Muscle layer of duodenum (tissue), 2 donors: ENCODE measurements around the gene IGSF21.
"Not testable (repeated sequence)": the region's sequence is repeated elsewhere in the genome, so short reads cannot be mapped to it uniquely, and the experiment has no call there.

Experiments used
- H3K27ac ChIP-seq: one replicate; pipeline ENCODE4 v1.7.0; 2013; ENCODE audit warnings: mild to moderate bottlenecking, low read length
- H3K27me3 ChIP-seq: one replicate; pipeline ENCODE4 v1.7.0; 2013; ENCODE audit warnings: low read depth, mild to moderate bottlenecking, control low read depth, low read length
- H3K36me3 ChIP-seq, 2 donors: one replicate each; pipeline ENCODE4 v1.7.0; 2013; ENCODE audit warnings: low read length in 2 of 2, control low read depth in 1 of 2, mild to moderate bottlenecking in 1 of 2; ENCODE audit not compliant: insufficient read depth in 2 of 2, control insufficient read depth in 1 of 2
- H3K4me1 ChIP-seq, 2 donors: one replicate each; pipeline ENCODE4 v1.7.0; 2013; ENCODE audit warnings: low read length in 2 of 2, mild to moderate bottlenecking in 2 of 2, control low read depth in 1 of 2, moderate library complexity in 1 of 2; ENCODE audit not compliant: insufficient read depth in 2 of 2, control insufficient read depth in 1 of 2
- H3K4me3 ChIP-seq, 2 donors: one replicate each; pipeline ENCODE4 v1.7.0; 2013; ENCODE audit warnings: low read length in 2 of 2, low read depth in 1 of 2, mild to moderate bottlenecking in 1 of 2
- H3K9me3 ChIP-seq, 2 donors: one replicate each; pipeline ENCODE4 v1.7.0; 2013; ENCODE audit warnings: low read length in 2 of 2, control low read depth in 1 of 2, mild to moderate bottlenecking in 1 of 2; ENCODE audit not compliant: control insufficient read depth in 1 of 2
- donor health status: healthy.

Gene IGSF21

DNA sequence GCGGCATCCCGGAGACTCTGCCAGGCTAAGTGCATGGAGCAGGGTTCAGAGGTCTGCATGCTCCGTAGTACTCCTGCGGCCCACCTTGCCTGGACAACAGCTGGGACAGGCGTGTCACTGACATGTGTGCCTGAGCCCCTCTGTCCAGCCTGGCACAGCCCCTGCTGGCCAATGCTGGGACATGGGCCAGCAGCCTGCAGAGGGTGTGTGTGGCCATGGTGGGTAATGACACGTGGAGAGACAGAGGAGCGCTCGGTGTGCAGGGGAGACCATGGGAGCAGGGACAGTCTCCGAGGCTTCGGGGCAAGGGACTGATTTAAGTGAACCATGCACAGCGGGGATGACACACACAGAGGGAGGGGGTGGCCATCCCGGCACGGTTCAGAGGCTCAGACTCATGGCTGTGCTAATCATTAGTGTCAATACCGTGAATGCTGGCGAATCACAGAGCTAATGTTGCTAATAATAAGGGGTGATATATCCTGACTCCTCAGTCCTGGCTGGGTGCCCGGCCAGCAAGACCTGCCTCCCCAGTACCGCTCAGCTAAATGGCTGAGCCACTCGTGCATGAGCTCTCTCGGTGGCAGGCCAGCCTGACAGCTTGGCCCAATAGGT lies 41.5 kb downstream of the IGSF21 start:
- no peak overlapping the region for H3K4me3 ChIP-seq
- no peak overlapping the region for H3K27ac ChIP-seq
- no peaks in the 10 kb centered on the region for H3K4me1 ChIP-seq
- no peaks in the 10 kb centered on the region for H3K36me3 ChIP-seq
- no peaks in the 10 kb centered on the region for H3K27me3 ChIP-seq
- H3K9me3 ChIP-seq: no peaks in the 10 kb centered on the region

- Histone ChIP-seq H3K4me1 (no peaks in the 10 kb centered on the region), H3K27ac (no peak overlapping the region), H3K4me3 (no peak overlapping the region), H3K27me3 (peaks cover 4% of the 10 kb centered on the region), H3K36me3 (no peaks in the 10 kb centered on the region), H3K9me3 (no peaks in the 10 kb centered on the region)
Observed at GRCh38 chr1:18151436-18152122, 44.0 kb downstream of the IGSF21 start.

- no peak overlapping the region for H3K4me3 ChIP-seq
- peaks cover 4% of the 10 kb centered on the region for H3K27me3 ChIP-seq
Observed at GRCh38 chr1:18154430-18155194, 47.0 kb downstream of the IGSF21 start.

DNA sequence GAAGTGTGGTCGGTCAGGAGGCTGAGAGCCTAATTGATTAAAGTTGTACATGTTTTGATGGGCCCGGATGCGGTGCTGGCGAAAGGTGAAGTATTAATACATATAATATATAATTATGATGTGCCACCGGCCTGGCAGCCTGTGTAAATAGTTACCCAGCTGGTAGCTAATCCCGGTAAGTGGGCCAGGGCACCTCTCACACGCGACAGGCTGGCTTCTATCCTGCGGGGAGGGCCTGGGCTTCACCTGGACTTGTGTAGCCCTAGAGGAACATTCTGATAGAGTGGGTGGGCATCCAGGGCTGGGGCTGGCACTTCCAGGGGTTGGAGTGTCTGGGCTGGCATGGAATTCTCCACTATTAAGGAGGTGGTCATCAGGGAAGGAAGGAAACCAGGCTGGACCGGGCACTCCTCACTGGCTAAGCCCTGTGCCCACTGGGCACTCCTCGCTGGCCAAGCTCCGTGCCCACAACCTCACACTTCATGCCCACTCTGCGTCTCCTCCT lies 48.3 kb downstream of the IGSF21 start:
- peaks cover 4% of the 10 kb centered on the region for H3K27me3 ChIP-seq
- no peaks in the 10 kb centered on the region for H3K36me3 ChIP-seq
- no peaks in the 10 kb centered on the region for H3K4me1 ChIP-seq
- no peak overlapping the region for H3K27ac ChIP-seq
- H3K9me3 ChIP-seq: no peaks in the 10 kb centered on the region
- H3K4me3 ChIP-seq: no peak overlapping the region

More at GRCh38 chr1:18154430-18155194, 47.0 kb downstream of the IGSF21 start:
- Histone ChIP-seq H3K36me3 (no peaks in the 10 kb centered on the region), H3K4me1 (no peaks in the 10 kb centered on the region), H3K27ac (no peak overlapping the region), H3K9me3 (no peaks in the 10 kb centered on the region)

DNA sequence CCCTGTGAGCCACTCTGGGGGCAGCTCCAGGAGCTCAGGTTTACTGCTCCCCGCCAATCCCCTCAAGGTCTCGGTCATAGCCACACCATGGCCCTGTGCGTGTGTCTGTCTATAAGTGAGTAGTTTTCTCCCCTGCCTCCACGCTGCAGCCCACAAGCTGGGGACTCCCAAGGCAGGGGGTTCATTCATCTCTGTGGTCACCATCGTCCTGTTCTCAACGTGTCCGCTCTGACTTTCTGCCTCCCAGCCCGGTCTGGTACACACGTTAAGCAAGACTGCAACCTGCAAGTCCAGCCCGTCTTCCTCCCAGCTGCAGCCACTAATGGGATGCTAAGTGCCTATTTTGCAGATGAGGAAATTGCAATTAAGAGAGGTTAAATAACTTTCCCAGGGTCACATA lies 49.8 kb downstream of the IGSF21 start:
- Histone ChIP-seq H3K27ac (no peak overlapping the region), H3K4me3 (no peak overlapping the region), H3K27me3 (peaks cover 4% of the 10 kb centered on the region), H3K9me3 (no peaks in the 10 kb centered on the region), H3K36me3 (no peaks in the 10 kb centered on the region), H3K4me1 (no peaks in the 10 kb centered on the region)

GRCh38 chr1:18157968-18158367 lies 50.4 kb downstream of the IGSF21 start:
- H3K27me3 ChIP-seq: peaks cover 4% of the 10 kb centered on the region
- no peaks in the 10 kb centered on the region for H3K4me1 ChIP-seq
- H3K4me3 ChIP-seq: no peak overlapping the region
- H3K36me3 ChIP-seq: no peaks in the 10 kb centered on the region
- no peak overlapping the region for H3K27ac ChIP-seq
- H3K9me3 ChIP-seq: no peaks in the 10 kb centered on the region

DNA sequence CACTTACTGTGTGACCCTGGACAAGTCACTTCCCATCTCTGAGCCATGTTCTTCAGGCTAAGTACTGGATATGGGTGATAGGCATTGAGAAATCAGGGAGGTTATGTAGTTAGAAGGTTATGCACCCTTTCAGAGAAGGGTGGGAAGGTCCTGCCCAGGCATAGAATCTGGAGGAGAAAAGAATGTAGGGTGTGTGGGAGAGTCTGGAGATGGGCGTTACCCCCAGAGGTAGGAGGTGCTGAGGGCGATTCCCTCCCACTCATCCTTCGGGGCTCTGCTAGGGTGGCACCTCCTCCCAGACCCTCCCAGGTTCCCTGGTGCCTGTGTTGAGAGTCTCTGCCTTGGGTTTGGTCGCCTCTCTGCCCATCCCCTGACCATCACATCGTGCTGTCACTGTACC lies 51.1 kb downstream of the IGSF21 start:
- H3K27ac ChIP-seq: no peak overlapping the region
- H3K36me3 ChIP-seq: no peaks in the 10 kb centered on the region
- H3K9me3 ChIP-seq: no peaks in the 10 kb centered on the region
- no peaks in the 10 kb centered on the region for H3K4me1 ChIP-seq
- H3K27me3 ChIP-seq: peaks cover 4% of the 10 kb centered on the region
- H3K4me3 ChIP-seq: no peak overlapping the region

- Histone ChIP-seq H3K27me3 (no peaks in the 10 kb centered on the region), H3K9me3 (no peaks in the 10 kb centered on the region), H3K4me1 (no peaks in the 10 kb centered on the region), H3K4me3 (no peak overlapping the region), H3K36me3 (no peaks in the 10 kb centered on the region), H3K27ac (no peak overlapping the region)
Observed at GRCh38 chr1:18160290-18160942, 52.8 kb downstream of the IGSF21 start.

- Histone ChIP-seq H3K27me3 (no peaks in the 10 kb centered on the region), H3K36me3 (no peaks in the 10 kb centered on the region), H3K4me3 (no peak overlapping the region), H3K4me1 (no peaks in the 10 kb centered on the region), H3K9me3 (no peaks in the 10 kb centered on the region), H3K27ac (no peak overlapping the region)
Observed at GRCh38 chr1:18161690-18162089, 54.1 kb downstream of the IGSF21 start.

DNA sequence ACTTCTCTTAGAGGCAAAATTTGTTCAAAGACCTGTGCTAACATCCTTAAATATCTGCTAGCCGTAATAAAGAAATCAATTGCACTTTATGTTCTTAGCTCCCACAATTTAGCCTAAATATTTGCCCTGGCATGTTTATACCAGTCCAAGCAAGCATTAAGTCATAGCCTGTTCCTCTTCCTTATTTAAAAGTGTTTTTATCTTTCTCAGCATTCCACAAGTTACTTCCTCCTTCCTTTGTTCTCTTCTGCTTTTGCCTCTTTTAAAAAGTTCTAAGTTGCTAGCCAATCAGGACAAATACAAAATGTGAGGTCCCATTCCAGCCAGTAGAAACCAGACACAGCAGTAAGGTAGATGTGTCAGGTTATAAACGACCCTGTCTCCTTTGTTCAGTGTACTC lies 58.0 kb downstream of the IGSF21 start:
- H3K4me3 ChIP-seq, H3K4me1 ChIP-seq, H3K27me3 ChIP-seq, H3K27ac ChIP-seq, H3K9me3 ChIP-seq, H3K36me3 ChIP-seq: not testable (repeated sequence)

DNA sequence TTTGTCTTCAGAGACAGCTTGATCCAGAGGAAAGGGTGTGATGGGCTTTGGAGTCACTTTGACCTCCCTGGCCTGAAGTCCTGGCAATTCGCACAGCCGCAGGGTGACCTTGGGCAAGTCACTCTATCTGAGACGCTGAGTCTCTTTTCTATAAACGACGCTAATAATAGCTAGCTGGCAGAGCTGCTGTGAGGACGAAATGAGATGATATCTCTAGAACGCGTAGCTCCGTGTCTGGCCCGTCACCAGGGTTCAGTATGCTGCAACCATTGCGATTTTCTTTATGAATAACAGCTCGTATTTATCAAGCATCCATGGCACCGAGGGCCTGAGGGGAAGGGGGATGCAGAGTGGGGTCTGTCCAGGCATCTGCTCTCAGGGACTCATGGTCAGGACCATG lies 58.7 kb downstream of the IGSF21 start:
- Histone ChIP-seq H3K4me3 (no peak overlapping the region), H3K27ac (no peak overlapping the region), H3K36me3 (no peaks in the 10 kb centered on the region), H3K9me3 (no peaks in the 10 kb centered on the region), H3K4me1 (no peaks in the 10 kb centered on the region), H3K27me3 (no peaks in the 10 kb centered on the region)
